ENCODE data around the gene MARK4. TPM values are rescaled to one million over a fixed set of nuclear protein-coding genes. Genes with fewer than 3 reads are reported as not detected.

MARK4 gene
- total RNA-seq, 1 donor from 2014 or later = 165 TPM

- H3K36me3 Mint-ChIP-seq (ENCODE audit: low read depth, unreplicated experiment) = peaks cover 37% of the 10 kb centered on the region
- H3K27ac Mint-ChIP-seq (ENCODE audit: unreplicated experiment) = no peak overlapping the region
- H3K4me3 Mint-ChIP-seq (ENCODE audit: unreplicated experiment) = no peak overlapping the region
- no peak for DNase-seq (ENCODE audit: low spot score)
- H3K9me3 Mint-ChIP-seq (ENCODE audit: unreplicated experiment) = no peaks in the 10 kb centered on the region
- no peak for TF ChIP-seq CTCF (IDR thresholded peaks at IDR 0.05; ENCODE audit: unreplicated experiment)
- H3K27me3 Mint-ChIP-seq (ENCODE audit: unreplicated experiment) = peaks cover 8% of the 10 kb centered on the region
- no peaks in the 10 kb centered on the region for H3K4me1 Mint-ChIP-seq (ENCODE audit: unreplicated experiment)
Observed at GRCh38 chr19:45352062-45352461, 101.0 kb downstream of the MARK4 start.

- H3K4me1 Mint-ChIP-seq (ENCODE audit: unreplicated experiment) = no peaks in the 10 kb centered on the region
- H3K9me3 Mint-ChIP-seq (ENCODE audit: unreplicated experiment) = no peaks in the 10 kb centered on the region
- H3K27ac Mint-ChIP-seq (ENCODE audit: unreplicated experiment) = no peak overlapping the region
- DNase-seq (ENCODE audit: low spot score) = no peak
- peaks cover 40% of the 10 kb centered on the region for H3K36me3 Mint-ChIP-seq (ENCODE audit: low read depth, unreplicated experiment)
- no peak for TF ChIP-seq CTCF (IDR thresholded peaks at IDR 0.05; ENCODE audit: unreplicated experiment)
- H3K27me3 Mint-ChIP-seq (ENCODE audit: unreplicated experiment) = peaks cover 8% of the 10 kb centered on the region
- H3K4me3 Mint-ChIP-seq (ENCODE audit: unreplicated experiment) = no peak overlapping the region
Observed at GRCh38 chr19:45352471-45352870, 101.4 kb downstream of the MARK4 start.

GRCh38 chr19:45352914-45353796 is 102.1 kb downstream of the MARK4 start:
- H3K27me3 Mint-ChIP-seq (ENCODE audit: unreplicated experiment) = peaks cover 8% of the 10 kb centered on the region
- no peaks in the 10 kb centered on the region for H3K4me1 Mint-ChIP-seq (ENCODE audit: unreplicated experiment)
- peak overlapping the region; percentile 28 for H3K4me3 Mint-ChIP-seq (ENCODE audit: unreplicated experiment)
- no peaks in the 10 kb centered on the region for H3K9me3 Mint-ChIP-seq (ENCODE audit: unreplicated experiment)
- peaks cover 40% of the 10 kb centered on the region for H3K36me3 Mint-ChIP-seq (ENCODE audit: low read depth, unreplicated experiment)
- H3K27ac Mint-ChIP-seq (ENCODE audit: unreplicated experiment) = no peak overlapping the region
- no peak for TF ChIP-seq CTCF (IDR thresholded peaks at IDR 0.05; ENCODE audit: unreplicated experiment)
- DNase-seq (ENCODE audit: low spot score) = no peak

DNA sequence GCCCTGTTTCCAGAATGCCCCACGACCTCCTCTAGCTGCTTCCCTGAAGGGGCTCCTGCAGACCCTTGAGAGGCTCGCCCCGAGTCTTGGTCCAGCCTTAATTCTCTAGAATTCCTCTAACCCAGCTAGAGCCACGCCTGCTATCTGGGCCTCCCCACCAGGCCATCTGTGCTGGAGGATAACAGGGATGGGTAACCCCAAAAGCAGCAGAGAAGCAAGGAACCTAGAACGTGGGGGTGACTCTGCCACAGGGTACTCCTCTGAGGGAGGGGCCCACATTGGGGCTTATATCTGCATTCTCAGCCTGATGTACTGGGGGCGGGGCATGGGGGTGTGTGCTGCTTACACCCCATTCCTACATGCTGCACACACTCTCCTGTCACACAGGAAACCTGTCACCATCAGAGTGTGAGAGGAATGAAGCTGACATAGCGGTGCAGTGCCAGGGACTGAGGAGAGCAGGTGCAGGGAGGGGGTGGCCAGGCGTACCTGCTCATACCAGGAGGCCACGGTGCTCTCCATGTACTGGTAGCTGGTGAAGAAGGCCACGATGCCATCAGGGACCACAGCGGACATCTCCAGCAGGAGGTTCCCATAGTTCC is 103.3 kb downstream of the MARK4 start:
- DNase-seq (ENCODE audit: low spot score) = no peak
- H3K36me3 Mint-ChIP-seq (ENCODE audit: low read depth, unreplicated experiment) = peaks cover 42% of the 10 kb centered on the region

More for the DNA sequence above, 103.3 kb downstream of the MARK4 start:
- Mint-ChIP-seq H3K27me3 (ENCODE audit: unreplicated experiment) (peaks cover 7% of the 10 kb centered on the region), H3K4me1 (ENCODE audit: unreplicated experiment) (no peaks in the 10 kb centered on the region), H3K27ac (ENCODE audit: unreplicated experiment) (no peak overlapping the region), H3K4me3 (ENCODE audit: unreplicated experiment) (no peak overlapping the region), H3K9me3 (ENCODE audit: unreplicated experiment) (no peaks in the 10 kb centered on the region)
- TF ChIP-seq CTCF (IDR thresholded peaks at IDR 0.05; ENCODE audit: unreplicated experiment) = no peak

Other genes with a start within 250 kb of the MARK4 start
- gene RELB, start 249.8 kb upstream of the MARK4 start, total RNA-seq (ENCODE audit: unreplicated experiment) = 8.2 TPM
- gene CLASRP, start 212.2 kb upstream of the MARK4 start, total RNA-seq (ENCODE audit: unreplicated experiment) = 72.2 TPM
- 0.54 TPM for gene ZNF296, start 174.8 kb upstream of the MARK4 start, total RNA-seq (ENCODE audit: unreplicated experiment)
- 30.8 TPM for gene GEMIN7, start 172.0 kb upstream of the MARK4 start, total RNA-seq (ENCODE audit: unreplicated experiment)
- gene PPP1R37, start 158.1 kb upstream of the MARK4 start, total RNA-seq (ENCODE audit: unreplicated experiment) = 34.7 TPM
- 0.67 TPM for gene NKPD1, start 90.3 kb upstream of the MARK4 start, total RNA-seq (ENCODE audit: unreplicated experiment)
- 86.2 TPM for gene TRAPPC6A, start 73.0 kb upstream of the MARK4 start, total RNA-seq (ENCODE audit: unreplicated experiment)
- 22.7 TPM for gene BLOC1S3, start 72.5 kb upstream of the MARK4 start, total RNA-seq (ENCODE audit: unreplicated experiment)
- 5.5 TPM for gene EXOC3L2, start 5.9 kb upstream of the MARK4 start, total RNA-seq (ENCODE audit: unreplicated experiment)
- gene CKM, start 71.6 kb downstream of the MARK4 start, total RNA-seq (ENCODE audit: unreplicated experiment) = not detected
- 0.44 TPM for gene KLC3, start 89.5 kb downstream of the MARK4 start, total RNA-seq (ENCODE audit: unreplicated experiment)
- gene ERCC2, start 119.3 kb downstream of the MARK4 start, total RNA-seq (ENCODE audit: unreplicated experiment) = 44.2 TPM
- 13.2 TPM for gene PPP1R13L, start 153.8 kb downstream of the MARK4 start, total RNA-seq (ENCODE audit: unreplicated experiment)
- gene POLR1G, start 155.4 kb downstream of the MARK4 start, total RNA-seq (ENCODE audit: unreplicated experiment) = 4.4 TPM
- gene ERCC1, start 172.6 kb downstream of the MARK4 start, total RNA-seq (ENCODE audit: unreplicated experiment) = 62.8 TPM
- gene FOSB, start 216.7 kb downstream of the MARK4 start, total RNA-seq (ENCODE audit: unreplicated experiment) = 64.2 TPM
- 25.3 TPM for gene RTN2, start 245.8 kb downstream of the MARK4 start, total RNA-seq (ENCODE audit: unreplicated experiment)
- 0.33 TPM for gene PPM1N, start 247.2 kb downstream of the MARK4 start, total RNA-seq (ENCODE audit: unreplicated experiment)

Data from endothelial cell (in vitro differentiated cells).